K562 (cell line): ENCODE data around the gene TGFBR1. TPM values are rescaled to one million over a fixed set of nuclear protein-coding genes. Genes with fewer than 3 reads are reported as not detected.

Experiments used
- ATAC-seq: fragments of 200-7000 bp; cut with Tn5 transposase; 3 replicates; pipeline ENCODE4 v1.9.1; 2020; ENCODE audit warnings: moderate library complexity
- BruUV-seq: library from RNA; stranded (reverse); fragments of 400-500 nt; replicated peaks from 2 replicates; lab custom pipeline; 2021; lab: Mats Ljungman, UMichigan
- CTCF ChIA-PET: fragments of 300-600 bp; formaldehyde crosslinking; extraction: SDS; loops from one replicate; lab custom pipeline; 2021; ENCODE audit warnings: low intra/inter-chr PET ratio; lab: Yijun Ruan, JAX
- POLR2A ChIA-PET: fragments of 300-600, 350-650 bp; sonication (Branson Sonifier 250); formaldehyde crosslinking; extraction: SDS; loops from one replicate; lab custom pipeline; 2021; ENCODE audit warnings: antibody characterized with exemption, inconsistent platforms; lab: Yijun Ruan, JAX
- DNase-seq, 4 experiments: peaks; one replicate each; pipeline versions ENCODE4 v3.0.0 to v3.0.0-alpha.2; 2011 to 2018; ENCODE audit warnings: low spot score in 3 of 4, mixed read lengths in 3 of 4; ENCODE audit errors: extremely low read depth in 1 of 4
- FAIRE-seq: peaks from 2 replicates; lab custom pipeline; 2011; peaks lifted over from hg19 to GRCh38; lab: Jason Lieb, UNC
- H2AFZ ChIP-seq: 2 replicates; pipeline ENCODE4 v1.6.0; 2011; ENCODE audit warnings: low read depth, low read length, control low read depth, inconsistent platforms
- H3K27ac ChIP-seq: fragments of 200-600 bp; 3 replicates; pipeline ENCODE4 v1.8.0; 2011; ENCODE audit warnings: low read depth, mild to moderate bottlenecking, control low read depth, inconsistent platforms, low read length, moderate library complexity, mixed read lengths; ENCODE audit errors: extremely low read depth
- H3K27me3 ChIP-seq, 2 experiments: fragments of 300-600 bp in 1 of 2; 2 replicates in 1 of 2; 3 replicates in 1 of 2; pipeline versions ENCODE4 v1.6.0 to v1.8.0; 2011; ENCODE audit warnings: inconsistent platforms in 2 of 2, low read length in 2 of 2, mild to moderate bottlenecking in 1 of 2, mixed read lengths in 1 of 2, moderate library complexity in 1 of 2; ENCODE audit not compliant: control insufficient read depth in 2 of 2, insufficient read depth in 2 of 2
- H3K36me3 ChIP-seq: fragments of 300-600 bp; 3 replicates; pipeline ENCODE4 v1.8.0; 2011; ENCODE audit warnings: mild to moderate bottlenecking, low read length, inconsistent platforms; ENCODE audit not compliant: control insufficient read depth, insufficient read depth
- H3K4me1 ChIP-seq, 2 experiments: fragments of 200-600 bp in 1 of 2; replicated peaks in 1 of 2; 2 replicates in 1 of 2; 3 replicates in 1 of 2; pipeline versions ENCODE4 v1.5.1 to v1.8.0; 2011; ENCODE audit warnings: inconsistent platforms in 2 of 2, low read length in 2 of 2, mild to moderate bottlenecking in 1 of 2, mixed read lengths in 1 of 2, moderate library complexity in 1 of 2; ENCODE audit not compliant: control insufficient read depth in 2 of 2, insufficient read depth in 2 of 2
- H3K4me2 ChIP-seq: 2 replicates; pipeline ENCODE4 v1.6.1; 2011; ENCODE audit warnings: low read length, control low read depth, inconsistent platforms, mixed read lengths; ENCODE audit not compliant: insufficient read depth
- H3K4me3 ChIP-seq: fragments of 200-600 bp; sonication (generic), shearing (Covaris generic); 2 replicates; pipeline ENCODE4 v1.5.1; 2016; ENCODE audit warnings: control low read depth, inconsistent platforms
- H3K79me2 ChIP-seq: fragments of 200-600 bp; 3 replicates; pipeline ENCODE4 v1.8.0; 2011; ENCODE audit warnings: low read length, inconsistent platforms; ENCODE audit not compliant: control insufficient read depth, insufficient read depth
- H3K9ac ChIP-seq, 2 experiments: 2 replicates each; pipeline versions ENCODE4 v1.6.0 to v1.6.1; 2011; ENCODE audit warnings: low read depth in 2 of 2, low read length in 2 of 2, control low read depth in 1 of 2, inconsistent platforms in 1 of 2, mild to moderate bottlenecking in 1 of 2, mixed read lengths in 1 of 2; ENCODE audit not compliant: insufficient read depth in 1 of 2
- H3K9me1 ChIP-seq: one replicate; pipeline ENCODE4 v1.6.0; 2011; ENCODE audit warnings: inconsistent platforms, mild to moderate bottlenecking, low read length, moderate library complexity; ENCODE audit not compliant: control insufficient read depth, insufficient read depth
- H3K9me3 ChIP-seq: replicated peaks from 2 replicates; pipeline ENCODE4 v1.5.1; 2011; ENCODE audit warnings: low read depth, low read length, inconsistent platforms; ENCODE audit not compliant: control insufficient read depth, insufficient read depth
- H4K20me1 ChIP-seq: replicated peaks from 2 replicates; pipeline ENCODE4 v1.6.1; 2011; ENCODE audit warnings: low read length, inconsistent platforms, mixed read lengths; ENCODE audit not compliant: control insufficient read depth, insufficient read depth
- MEIS2 ChIP-seq: fragments of 450-650 bp; IDR thresholded peaks from 2 replicates; pipeline ENCODE4 v1.6.1; 2014; ENCODE audit warnings: mild to moderate bottlenecking; ENCODE audit not compliant: partially characterized antibody
- PBX2 ChIP-seq, 2 experiments: IDR thresholded peaks in 1 of 2; conservative IDR thresholded peaks in 1 of 2; 2 replicates each; pipeline ENCODE4 v1.6.1; 2016; ENCODE audit warnings: low read depth in 2 of 2, mild to moderate bottlenecking in 1 of 2, missing compliant biosample characterization in 1 of 2, missing genetic modification characterization in 1 of 2, moderate library complexity in 1 of 2
- TAF15 ChIP-seq: fragments of 200-400 bp; formaldehyde crosslinking; IDR thresholded peaks from 2 replicates; pipeline ENCODE4 v1.6.1; 2017; ENCODE audit warnings: mild to moderate bottlenecking, low read depth, low read length, moderate library complexity
- TBL1XR1 ChIP-seq, 2 experiments: IDR thresholded peaks; 2 replicates each; pipeline ENCODE4 v1.6.1; 2012; ENCODE audit warnings: improper control_type of control experiment in 2 of 2, low read length in 2 of 2, mild to moderate bottlenecking in 1 of 2
- WGBS: fragments of 100-300 bp; shearing (Covaris generic); methylation state at CpG from one replicate; pipeline ENCODE4 v1.1.6; 2016; ENCODE audit warnings: low coverage, mixed read lengths; ENCODE audit not compliant: insufficient coverage; ENCODE audit errors: missing lambda C conversion rate; 5-methylcytosine and 5-hydroxymethylcytosine counted together
- in situ Hi-C: fragments of 300-500 bp; cut with MboI; formaldehyde crosslinking; loops from 4 replicates; pipeline ENCODE4 v1.15.0; 2018; ENCODE audit warnings: inconsistent platforms, mixed read lengths
- intact Hi-C: fragments of 100-400 bp; cut with micrococcal nuclease; formaldehyde crosslinking; loops from 2 replicates; pipeline ENCODE4 v1.14.2; 2022
- polyA plus RNA-seq, 8 experiments: library from polyadenylated mRNA; depleted of rRNA in 4 of 8; stranded (reverse) in 5 of 8; unstranded in 3 of 8; fragments of >200 nt; fragmentation: Nextera tagmentation in 2 of 8; fragmentation: Illumina TruSeq in 1 of 8; extraction: Ambion mirVana in 2 of 8; extraction: Trizol in 1 of 8; gene quantifications; 2 replicates each; pipeline versions ENCODE4 v1.2.1 to v1.2.3, GENCODE V29; 2011 to 2014; ENCODE audit warnings: inconsistent platforms in 1 of 8, missing spikeins in 1 of 8
- total RNA-seq, 7 experiments: library from RNA; depleted of rRNA in 6 of 7; stranded (reverse); fragments of >200 nt in 6 of 7; fragmentation: Illumina TruSeq in 2 of 7; extraction: Trizol in 2 of 7; gene quantifications; 2 replicates each; pipeline versions ENCODE4 v1.2.1 to v1.2.3, GENCODE V29; 2011 to 2021; ENCODE audit warnings: low replicate concordance in 1 of 7
- TF ChIP-seq, protein P1 (sequence below): fragments of 450-650 bp; IDR thresholded peaks from 2 replicates; pipeline ENCODE4 v1.6.1; 2016; ENCODE audit warnings: missing biosample characterization, missing genetic modification characterization

Gene TGFBR1
- total and polyA plus RNA-seq, 9 of the 15 experiments (the other 6 are each of a cell fraction or from before 2014, with no cell fraction given) = 15.5 to 62.4 (median 42.7) TPM

- no TSS peak for BruUV-seq
- Histone ChIP-seq H3K4me3 (no peak overlapping the region), H3K79me2 (no peaks in the 10 kb centered on the region), H3K27me3 (peaks cover 0 to 19% of the 10 kb centered on the region in 2 experiments; a peak in 4 of 5 replicates), H3K27ac (no peak overlapping the region), H3K9me3 (no peaks in the 10 kb centered on the region), H3K4me1 (peaks cover 0 to 2% of the 10 kb centered on the region in 2 experiments; a peak in 1 of 5 replicates), H4K20me1 (no peaks in the 10 kb centered on the region), H2AFZ (peak overlapping the region; percentile 18; the same call in 1 of the 2 replicates), H3K36me3 (no peaks in the 10 kb centered on the region), H3K4me2 (no peak overlapping the region), H3K9ac (no peak overlapping the region), H3K9me1 (no peaks in the 10 kb centered on the region)
- ATAC-seq (peak; percentile 76), DNase-seq (peak in 1 of 4 experiments; percentile 38), FAIRE-seq (no peak)
- intact Hi-C loops (loop anchor here (5.0 to 10.0 kb wide), 4 partner anchors 47 to 1155 kb away; no protein-coding TSS in a partner anchor), in situ Hi-C loops (no loop called here)
- WGBS = 9% methylated on average over 10 of the region's 10 CpGs
- ChIA-PET POLR2A (no interaction called here), CTCF (no interaction called here)
- TF ChIP-seq TAF15 (no peak), TBL1XR1 (IDR thresholded peaks at IDR 0.05; ENCODE audit: low read length in 2 of 2) (no peak), PBX2 (CRISPR knock-in tag; IDR thresholded peaks at IDR 0.05; ENCODE audit: low read depth) (no peak), PBX2 (tag; conservative IDR thresholded peaks at IDR 0.05; ENCODE audit: low read depth) (peak; percentile 79), MEIS2 (peak; percentile 79)
- TF ChIP-seq, protein P1, sequence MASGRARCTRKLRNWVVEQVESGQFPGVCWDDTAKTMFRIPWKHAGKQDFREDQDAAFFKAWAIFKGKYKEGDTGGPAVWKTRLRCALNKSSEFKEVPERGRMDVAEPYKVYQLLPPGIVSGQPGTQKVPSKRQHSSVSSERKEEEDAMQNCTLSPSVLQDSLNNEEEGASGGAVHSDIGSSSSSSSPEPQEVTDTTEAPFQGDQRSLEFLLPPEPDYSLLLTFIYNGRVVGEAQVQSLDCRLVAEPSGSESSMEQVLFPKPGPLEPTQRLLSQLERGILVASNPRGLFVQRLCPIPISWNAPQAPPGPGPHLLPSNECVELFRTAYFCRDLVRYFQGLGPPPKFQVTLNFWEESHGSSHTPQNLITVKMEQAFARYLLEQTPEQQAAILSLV (tag) = no peak
These were observed 65.3 kb downstream of the TGFBR1 start for GRCh38 chr9:99169982-99170761.
